HG02852 (cell line): ENCODE results near the gene PPHLN1.

ENCODE experiments used
- ATAC-seq: cut with Tn5 transposase; IDR thresholded peaks from one replicate; pipeline ENCODE4 v1.9.1; 2021; ENCODE audit warnings: mild to moderate bottlenecking, moderate library complexity; ENCODE audit not compliant: unreplicated experiment

Gene PPHLN1

DNA sequence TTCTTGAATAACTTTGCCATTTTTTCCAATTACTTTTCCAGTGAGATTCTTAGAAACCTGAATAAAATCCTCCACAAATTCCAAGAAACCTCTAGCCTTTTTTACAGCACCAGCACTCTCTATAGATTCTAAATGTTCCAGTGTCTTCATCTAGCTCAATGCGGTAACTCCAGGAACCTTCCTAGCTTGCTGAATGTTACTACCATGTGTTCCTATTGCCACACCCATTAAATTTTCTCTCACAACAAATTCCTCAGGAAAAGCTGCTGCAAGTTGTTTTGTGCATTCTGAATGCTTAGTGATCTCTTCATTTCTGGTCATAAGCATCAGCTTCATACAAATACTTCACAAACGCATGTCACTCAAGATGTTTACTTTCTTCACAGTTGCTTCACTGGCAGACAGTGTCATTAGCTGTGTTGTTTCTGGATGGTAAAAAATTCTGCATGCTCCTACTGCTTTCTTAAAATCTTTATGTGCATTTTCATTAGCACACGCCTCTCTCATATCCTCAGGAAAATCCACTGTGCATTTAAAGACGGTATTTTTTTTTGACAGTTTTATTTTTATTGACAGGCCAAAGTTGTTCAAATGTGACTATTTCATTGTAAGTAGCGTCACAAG lies 106.7 kb downstream of the PPHLN1 start:
- no peak for ATAC-seq

DNA sequence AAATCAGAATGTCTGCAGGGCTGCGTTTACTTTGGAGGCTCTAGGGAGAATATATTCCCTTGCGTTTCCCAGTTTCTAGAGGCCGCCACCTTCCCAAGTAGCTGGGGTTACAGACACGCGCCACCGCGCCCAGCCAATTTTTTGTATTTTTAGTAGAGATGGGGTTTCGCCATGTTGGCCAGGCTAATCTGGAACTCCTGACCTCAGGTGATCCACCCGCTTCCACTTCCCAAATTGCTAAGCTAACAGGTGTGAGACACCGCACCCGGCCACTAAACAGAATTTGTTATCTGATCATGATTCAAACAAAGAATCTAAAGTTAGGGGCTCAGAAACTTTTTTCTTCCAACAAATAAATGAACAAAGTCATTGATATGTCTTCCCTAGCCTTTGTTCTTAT lies 114.6 kb downstream of the PPHLN1 start:
- no peak for ATAC-seq

DNA sequence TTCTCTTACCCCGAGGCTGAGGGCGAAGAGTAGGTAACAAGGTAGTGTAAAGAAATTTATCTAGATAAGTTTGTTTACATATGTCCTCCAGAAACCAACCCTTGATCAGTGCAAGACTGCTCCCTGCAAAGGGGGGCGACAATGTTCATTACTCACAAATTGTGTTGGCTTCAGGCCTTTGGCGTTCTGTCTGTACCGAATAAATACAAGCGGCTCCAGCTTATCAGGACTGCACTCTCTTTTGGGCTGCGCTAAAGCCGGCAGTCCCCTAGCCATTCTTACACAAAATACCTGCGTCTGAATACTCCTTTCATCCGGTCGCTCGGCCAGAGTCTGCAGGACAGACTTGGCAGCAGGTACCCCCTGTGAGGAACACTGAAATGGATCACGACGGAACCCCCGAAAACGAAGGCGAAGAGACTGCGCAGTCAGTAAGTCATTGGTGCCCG lies 116.4 kb downstream of the PPHLN1 start:
- ATAC-seq: no peak

DNA sequence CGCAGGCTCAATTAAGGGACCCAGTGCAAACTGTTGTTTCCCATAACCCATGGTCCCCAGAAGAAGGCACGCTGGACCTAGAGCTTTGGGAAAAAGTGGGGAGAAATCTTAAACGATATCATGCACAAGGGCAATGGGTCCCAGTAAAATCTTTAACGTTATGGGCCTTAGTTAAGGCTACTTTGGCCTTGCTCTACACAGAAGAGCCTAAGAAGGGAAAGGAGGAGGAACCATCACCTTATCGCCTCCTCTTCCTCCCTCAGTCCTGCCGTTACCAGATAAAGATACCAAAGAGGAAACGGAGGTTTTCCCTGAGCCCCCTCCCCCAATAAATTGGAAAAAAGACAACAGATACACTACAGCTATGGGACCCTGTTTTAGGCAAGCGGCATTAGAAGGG lies 116.9 kb downstream of the PPHLN1 start:
- no peak for ATAC-seq

DNA sequence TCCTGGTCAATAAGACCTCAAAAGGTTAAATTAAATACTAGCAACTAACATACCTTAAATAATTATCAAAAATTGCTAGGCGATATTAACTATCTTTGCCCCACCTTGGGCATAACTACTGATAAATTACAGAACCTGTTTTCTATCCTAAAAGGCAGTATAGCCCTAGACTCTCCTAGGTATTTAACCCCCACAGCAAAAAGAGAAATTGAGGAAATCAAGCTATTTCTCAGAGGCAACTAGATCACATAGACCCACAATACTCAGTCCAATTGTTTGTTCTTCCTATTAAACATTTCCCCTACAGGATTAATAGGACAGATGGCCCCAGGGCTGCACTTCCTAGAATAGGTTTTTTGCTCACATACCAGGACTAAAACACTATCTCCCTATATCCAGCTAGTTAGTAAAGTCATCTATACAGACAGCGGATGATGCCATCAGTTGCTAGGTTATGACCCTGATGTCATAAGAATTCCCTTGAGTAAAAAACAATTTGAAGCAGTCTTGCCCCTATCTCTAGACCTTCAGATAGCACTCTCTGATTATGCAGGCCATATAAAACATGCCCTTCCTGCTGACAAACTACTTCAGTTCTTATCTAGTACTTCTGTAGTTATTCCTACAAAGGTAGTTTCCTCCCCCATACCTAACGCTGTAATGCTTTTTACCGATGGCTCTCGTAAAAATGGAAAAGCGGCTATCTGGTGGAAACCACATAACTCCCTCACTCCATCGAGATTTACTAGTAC lies 118.4 kb downstream of the PPHLN1 start:
- ATAC-seq: no peak

DNA sequence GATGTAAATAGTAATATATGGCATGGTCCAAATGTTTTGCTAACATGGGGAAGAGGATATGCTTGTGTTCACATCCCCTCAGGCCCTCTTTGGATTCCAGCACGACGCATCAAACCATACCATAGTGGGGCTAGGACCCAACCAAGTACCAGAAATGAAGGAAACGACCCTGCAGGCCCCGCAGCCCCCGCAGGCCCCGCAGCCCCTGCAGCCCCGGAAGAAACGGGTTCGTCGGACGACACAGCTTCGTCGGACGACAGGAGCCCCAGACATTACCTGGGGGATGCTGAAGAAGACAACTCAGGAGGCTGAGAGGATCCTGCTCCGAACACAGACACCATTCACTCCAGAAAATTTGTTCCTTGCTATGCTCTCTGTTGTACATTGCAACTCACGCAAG lies 119.9 kb downstream of the PPHLN1 start:
- ATAC-seq: no peak

DNA sequence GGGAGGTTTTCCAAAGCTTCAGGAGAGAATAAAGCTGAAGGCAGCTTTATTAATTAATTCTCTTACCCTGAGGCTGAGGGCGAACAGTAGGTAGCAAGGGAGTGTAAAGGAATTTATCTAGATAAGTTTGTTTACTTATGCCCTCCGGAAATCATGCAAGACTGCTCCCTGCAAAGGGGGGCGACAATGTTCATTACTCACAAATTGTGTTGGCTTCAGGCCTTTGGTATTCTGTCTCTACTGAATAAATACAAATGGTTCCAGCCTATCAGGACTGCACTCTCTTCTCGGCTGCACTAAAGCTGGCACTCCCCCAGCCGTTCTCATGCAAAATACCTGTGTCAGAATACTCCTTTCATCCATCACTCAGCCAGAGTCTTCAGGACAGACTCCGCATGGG lies 120.8 kb downstream of the PPHLN1 start:
- ATAC-seq: no peak

DNA sequence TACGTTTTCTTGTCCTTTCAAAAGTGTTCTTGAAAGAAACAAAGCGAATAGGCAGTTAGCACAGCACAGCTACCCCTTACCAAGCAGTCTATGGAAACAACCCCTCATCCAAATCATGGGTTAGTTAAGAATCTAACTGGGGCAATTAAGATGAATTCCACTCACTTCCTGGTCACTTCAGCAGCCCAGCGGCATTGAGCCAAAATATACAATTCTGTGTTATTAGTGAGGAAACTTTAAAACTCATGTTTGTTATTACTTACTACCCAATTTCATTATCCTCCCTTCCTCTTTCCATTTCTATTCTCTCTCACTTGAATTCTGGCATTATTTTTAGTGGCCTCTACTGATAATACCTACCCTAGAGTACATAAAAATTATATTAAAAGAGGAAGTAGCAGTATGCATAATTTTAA lies 121.4 kb downstream of the PPHLN1 start:
- ATAC-seq: no peak

DNA sequence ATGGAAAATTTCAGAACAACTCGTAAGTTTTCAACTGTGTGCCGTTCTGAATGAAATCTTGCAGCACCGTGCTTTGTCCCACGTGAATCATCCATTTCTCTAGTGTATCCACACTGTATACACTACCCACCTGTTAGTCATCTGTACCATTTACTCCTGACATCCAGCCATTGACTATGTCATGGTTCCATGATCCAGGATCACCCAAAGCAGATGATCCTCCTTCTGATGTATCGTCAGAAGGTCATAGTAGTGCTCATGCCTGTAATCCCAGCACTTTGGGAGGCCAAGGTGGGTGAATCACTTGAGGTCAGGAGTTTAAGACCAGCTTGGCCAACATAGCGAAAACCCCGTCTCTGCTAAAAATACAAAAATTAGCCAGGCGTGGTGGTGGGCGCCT lies 122.9 kb downstream of the PPHLN1 start:
- ATAC-seq: no peak

DNA sequence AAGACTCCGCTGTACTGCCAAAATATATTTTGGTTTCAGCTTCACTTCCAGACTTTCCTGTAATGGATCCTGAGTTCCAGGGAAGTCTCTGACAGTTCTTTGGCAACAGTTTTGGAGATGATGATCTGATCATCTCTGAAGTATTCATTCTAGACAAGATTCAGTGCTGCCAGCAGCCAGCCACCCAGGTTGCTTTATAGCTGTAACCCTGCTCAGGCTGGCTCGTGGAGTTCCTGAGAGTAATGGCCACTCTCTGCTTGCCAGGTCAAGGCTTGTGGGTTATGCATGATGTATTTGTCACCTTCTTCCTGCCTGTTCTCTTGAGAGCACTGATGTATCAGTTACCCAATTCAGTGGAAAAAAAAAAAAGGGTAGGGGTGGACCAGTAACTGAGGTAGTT lies 124.3 kb downstream of the PPHLN1 start:
- no peak for ATAC-seq

DNA sequence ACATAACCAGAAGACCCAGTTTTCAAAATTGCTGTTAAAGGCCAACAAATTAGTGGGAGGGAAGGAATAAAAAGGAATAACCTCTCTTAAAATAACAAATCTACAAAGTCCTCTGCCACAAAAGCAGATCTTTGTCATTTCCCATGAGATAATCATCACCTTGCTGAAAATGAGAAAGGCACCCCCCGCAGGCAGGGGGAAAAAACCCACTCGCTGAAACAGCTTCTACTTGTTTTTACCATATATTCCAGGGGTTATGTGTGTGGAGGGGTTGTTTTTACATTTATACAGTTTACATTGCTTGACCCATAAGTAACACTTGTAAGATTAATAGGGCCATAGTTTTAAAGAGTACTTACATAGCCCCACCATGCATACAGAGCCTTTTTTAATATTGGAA lies 132.6 kb downstream of the PPHLN1 start:
- ATAC-seq: no peak

DNA sequence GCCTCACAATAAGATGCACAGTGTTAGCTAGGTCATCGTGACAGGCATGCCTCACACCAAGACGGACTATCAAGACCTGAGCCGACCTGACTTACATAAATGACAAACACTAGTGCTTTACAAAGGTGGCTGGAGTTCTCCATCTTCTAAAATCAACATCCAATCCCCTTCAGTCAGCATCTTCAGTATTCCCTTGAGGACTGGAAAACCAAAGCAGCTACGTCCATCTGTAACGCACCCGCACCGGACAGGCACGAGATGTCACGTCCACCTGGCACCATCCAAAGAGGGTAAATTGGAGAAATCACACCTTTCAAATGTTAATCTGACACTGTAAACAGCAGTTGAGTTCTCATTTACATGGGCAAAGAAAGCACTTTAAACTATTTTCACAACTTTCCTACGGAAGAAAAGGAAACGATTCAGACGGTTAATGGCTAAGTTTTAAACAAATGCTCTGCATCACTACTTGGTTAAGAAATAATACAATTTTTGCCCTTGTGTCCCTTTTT lies 133.4 kb downstream of the PPHLN1 start:
- no peak for ATAC-seq

DNA sequence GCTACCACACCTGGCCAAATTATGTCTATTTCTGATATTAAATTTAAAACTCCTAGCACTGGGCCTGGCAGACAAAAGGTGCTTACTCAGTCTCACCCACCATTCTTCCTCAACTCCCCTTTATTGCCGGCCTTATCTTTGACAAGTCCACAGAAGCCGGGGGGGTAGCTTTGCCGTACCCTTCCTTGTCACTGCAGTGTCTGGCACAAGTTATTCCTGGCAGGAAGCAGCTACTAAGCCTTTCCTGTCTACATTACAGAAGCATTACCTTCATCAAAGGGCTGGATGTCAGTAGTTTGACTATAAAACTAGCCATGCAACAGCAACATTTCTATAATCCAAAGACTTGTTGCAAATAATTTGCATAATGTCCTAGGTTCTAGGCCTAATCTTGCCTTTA lies 136.5 kb downstream of the PPHLN1 start:
- ATAC-seq: no peak

DNA sequence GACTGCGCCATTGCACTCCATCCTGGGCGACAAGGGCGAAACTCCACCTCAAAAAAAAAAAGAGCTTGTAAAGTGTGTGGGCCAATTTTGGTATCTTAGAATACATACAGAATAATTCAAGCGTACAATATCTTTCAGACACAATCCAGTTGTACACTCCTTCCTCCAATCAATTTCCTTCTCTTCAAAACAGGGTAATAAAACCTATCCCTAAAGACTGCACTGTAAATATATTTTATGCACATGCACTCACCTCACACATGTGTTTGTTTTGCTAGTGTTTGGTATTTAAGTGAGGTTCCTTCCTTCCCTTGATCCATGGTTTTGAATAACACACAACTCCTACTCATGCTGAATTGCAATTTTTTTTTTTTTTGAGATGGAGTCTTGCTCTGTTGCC lies 137.7 kb downstream of the PPHLN1 start:
- no peak for ATAC-seq

DNA sequence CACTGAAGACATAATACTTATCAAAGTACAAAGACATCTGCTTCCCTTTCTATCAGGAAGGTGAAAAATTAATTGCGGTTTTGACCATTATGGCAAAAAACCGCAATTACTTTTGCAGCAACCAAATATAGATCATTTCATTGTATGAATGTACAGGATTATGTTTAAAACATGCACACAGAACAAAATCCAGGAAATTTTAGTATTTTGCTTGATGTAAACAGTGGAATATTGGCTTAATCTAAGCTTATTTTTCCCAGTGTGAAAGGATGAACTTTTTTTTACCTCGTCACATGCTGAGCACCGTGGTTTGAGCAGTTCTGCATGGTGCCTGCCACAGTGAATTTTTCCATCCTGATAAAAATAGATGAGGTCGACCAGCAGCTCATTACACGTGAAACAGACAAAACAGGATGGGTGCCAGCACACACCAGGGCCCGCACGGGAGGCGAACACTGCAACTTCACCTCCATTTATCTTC lies 142.4 kb downstream of the PPHLN1 start:
- no peak for ATAC-seq

DNA sequence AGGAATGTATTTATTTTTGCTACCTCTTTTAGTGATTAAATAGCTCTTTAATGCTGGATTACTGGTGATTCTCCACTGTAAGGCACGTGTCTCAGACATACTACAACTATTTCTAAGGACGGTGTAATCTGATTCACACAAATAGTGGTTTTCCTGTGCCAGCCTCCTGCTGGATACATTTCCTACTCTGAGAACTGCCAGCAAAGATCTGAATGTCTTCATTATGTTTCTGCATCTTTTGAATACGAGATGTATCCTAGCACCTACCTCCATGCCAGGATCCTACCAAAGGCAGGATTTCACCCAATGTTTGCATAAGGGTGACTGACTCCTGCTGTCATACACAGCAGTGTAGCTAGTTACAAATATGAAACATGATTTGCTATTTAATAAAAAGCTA lies 143.0 kb downstream of the PPHLN1 start:
- ATAC-seq: peak; percentile 7

DNA sequence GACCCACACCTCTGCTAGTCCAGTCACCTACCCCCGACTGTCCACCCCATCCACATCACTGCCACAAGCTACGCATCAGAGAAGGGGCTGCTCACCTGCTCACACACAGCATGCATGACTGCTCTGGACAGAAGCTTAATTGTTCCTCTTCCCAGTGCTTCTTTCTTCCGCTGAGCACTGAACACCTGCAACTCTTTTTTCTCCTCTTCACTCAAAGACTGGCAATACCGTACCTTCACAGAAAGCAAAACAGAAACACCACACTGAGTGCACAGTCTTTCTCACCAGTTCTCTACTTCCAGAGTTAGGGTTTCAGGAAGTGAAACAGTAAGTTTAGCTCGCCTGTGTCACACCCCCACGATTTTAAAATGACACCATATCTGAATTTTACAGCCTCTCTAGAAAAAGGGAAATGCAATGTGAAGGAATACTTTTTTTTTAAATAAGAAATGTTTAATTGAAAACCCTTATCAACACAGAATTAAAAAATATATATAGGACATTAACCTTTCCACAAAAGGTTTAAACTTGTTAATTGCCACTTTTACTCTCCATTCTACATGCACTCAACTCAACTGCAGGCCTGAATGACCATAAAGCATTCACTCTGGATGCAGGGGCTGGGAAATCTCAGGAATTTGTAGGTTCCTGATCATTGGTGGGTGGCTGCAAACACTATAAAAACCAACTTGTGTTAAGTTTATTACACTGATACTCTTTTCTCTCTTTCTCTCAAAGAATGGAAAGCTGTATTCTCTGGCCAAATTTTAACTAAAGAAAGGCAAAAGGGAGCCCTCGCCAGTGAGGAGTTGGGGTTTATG lies 143.6 kb downstream of the PPHLN1 start:
- peak; percentile 97 for ATAC-seq

DNA sequence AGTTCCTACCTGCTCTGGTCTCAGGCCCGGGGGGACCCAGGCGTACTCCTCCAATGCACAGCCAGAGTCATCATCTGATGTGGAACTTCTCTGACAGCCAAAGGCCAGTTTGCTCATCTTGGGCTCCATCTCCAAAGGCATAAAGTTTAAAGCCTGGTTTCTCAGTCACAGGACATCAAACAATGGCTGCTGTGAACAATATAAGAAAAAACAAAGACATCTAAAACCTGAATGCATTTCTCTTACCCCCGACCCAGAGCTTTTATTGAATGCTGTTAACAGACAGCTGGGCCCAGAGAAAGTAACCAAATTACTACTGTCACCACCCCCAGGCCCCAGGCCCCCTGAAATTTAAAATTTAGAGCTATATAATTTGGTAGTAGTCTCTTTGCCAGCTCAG lies 146.4 kb downstream of the PPHLN1 start:
- ATAC-seq: no peak

DNA sequence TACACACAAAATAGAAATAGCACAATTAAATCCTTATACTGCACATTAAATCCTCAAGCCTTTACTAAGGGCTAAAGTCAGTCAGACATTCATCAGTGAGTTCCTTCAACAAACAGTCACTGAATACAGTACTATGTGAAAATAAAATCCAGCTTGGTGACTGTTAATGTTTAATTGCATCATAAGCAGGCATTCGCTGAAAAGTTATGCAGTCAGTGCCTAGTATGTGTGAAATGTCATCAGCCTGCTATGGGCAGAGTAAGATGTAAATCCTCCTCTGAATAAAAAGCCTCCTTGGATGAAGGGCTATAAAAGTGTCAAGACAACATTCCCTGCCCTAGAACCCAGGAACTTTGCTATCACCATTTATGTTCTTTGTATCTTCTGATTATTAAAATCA lies 147.2 kb downstream of the PPHLN1 start:
- ATAC-seq: no peak

DNA sequence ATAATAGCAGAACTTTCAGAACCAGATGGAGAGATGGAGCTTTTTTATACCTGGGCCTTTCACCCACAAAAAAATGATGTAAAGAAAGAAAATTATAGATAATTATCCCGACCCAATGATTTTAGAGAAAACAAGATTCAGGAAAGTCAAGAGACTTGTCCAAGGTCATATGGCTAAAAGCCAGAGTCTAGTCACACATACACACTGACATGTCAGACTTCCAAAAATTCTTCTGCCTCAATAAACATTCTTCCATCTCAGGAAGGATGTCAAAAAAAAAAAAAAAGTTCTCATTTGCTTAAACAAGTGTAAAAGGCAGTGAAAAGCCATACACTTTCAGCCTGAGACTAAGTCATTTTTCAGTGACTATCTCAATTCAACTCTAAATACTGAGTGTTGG lies 147.6 kb downstream of the PPHLN1 start:
- ATAC-seq: no peak

DNA sequence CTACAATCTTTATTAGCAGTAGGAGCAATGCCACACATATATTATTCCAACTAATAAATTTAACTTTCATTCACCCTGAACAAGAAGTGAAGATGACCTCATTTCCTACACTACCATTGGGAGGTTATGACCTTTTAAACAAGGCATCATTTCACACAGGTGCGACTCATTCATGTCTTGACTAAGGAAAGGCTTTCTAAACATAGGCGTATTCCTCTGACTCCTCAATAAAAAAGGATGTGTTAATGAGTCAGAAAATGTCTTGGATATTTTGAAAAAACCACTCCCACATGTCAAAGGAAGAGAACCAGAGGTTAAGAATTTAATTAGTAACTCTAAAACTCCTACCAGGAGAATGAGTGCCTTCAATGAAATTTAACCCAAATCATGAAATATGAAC lies 148.4 kb downstream of the PPHLN1 start:
- ATAC-seq: no peak

DNA sequence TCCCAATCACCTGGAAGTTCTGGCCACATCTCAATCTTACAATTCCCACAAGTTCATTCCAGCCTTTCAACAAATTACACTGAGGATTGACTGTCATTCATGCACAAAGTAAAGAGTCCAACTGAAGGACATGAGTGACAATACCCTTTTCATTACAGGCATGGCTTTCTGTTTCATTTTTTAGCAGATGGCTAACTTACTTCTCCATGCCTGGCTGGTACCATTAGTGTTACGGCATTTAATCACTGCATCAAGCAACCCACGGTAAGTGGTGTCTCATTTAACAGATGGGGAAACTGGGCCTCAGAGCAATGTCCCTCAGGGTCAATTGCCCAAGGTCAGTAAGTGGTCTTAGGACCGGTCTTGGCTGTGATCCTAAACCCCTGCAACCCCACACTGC lies 149.1 kb downstream of the PPHLN1 start:
- ATAC-seq: no peak
